IPS-18c (cell line): ENCODE results near the gene VCAM1.

Experiments
- H3K4me3 ChIP-seq: 2 replicates; pipeline ENCODE4 v1.7.0; 2013; ENCODE audit warnings: low read depth, mild to moderate bottlenecking, low read length, moderate library complexity; ENCODE audit not compliant: insufficient read depth
- H3K9me3 ChIP-seq: one replicate; pipeline ENCODE4 v1.6.1; 2013; ENCODE audit warnings: mild to moderate bottlenecking, low read length, moderate library complexity; ENCODE audit not compliant: control insufficient read depth, insufficient read depth

The VCAM1 gene

GRCh38 chr1:100718581-100718980, 961 bp upstream of the VCAM1 start:
- no peaks in the 10 kb centered on the region for H3K9me3 ChIP-seq
- no peak overlapping the region for H3K4me3 ChIP-seq

DNA sequence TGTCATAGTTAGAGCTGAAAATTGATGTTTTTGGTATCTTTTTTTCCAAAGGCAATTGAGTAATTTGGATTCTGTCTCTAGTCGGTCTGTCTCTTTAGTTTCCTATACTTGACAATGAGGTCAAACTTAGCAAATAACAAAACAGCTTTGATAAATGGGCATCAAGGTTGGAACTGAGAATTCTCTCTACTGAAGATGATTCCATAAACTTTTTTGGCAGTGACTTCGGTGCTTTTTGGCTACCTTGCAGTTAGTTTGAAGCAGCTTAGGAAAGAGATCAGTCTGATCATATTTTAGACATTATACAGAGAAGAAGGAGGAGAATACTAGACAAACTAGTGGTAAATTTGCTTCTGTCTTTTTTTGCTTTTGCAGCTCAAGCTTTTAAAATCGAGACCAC, 559 bp downstream of the VCAM1 start:
- Histone ChIP-seq H3K4me3 (no peak overlapping the region), H3K9me3 (no peaks in the 10 kb centered on the region)

GRCh38 chr1:100720751-100721150, 1.2 kb downstream of the VCAM1 start:
- no peaks in the 10 kb centered on the region for H3K9me3 ChIP-seq
- no peak overlapping the region for H3K4me3 ChIP-seq

- H3K4me3 ChIP-seq = no peak overlapping the region
- no peaks in the 10 kb centered on the region for H3K9me3 ChIP-seq
Measured at GRCh38 chr1:100721526-100722207, 2.1 kb downstream of the VCAM1 start.

- H3K4me3 ChIP-seq = no peak overlapping the region
- no peaks in the 10 kb centered on the region for H3K9me3 ChIP-seq
Measured at GRCh38 chr1:100722221-100722620, 2.7 kb downstream of the VCAM1 start.

DNA sequence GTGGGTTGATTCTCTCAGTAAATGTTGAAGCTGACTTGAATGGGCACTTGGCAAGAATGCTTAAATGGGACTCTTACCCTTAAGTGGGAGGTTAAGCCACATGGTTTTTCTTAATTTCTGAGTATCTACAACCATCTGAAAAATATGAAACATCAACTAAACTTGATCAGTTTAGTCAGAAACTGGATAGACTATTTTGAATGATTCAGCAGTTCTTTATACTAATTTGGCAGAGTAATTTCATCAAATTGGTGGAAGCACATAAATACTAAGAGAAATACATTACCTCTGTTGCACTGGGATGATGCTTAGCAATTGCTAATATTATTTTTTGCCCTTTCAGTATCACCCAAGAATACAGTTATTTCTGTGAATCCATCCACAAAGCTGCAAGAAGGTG, 4.7 kb downstream of the VCAM1 start:
- no peaks in the 10 kb centered on the region for H3K9me3 ChIP-seq
- no peak overlapping the region for H3K4me3 ChIP-seq

DNA sequence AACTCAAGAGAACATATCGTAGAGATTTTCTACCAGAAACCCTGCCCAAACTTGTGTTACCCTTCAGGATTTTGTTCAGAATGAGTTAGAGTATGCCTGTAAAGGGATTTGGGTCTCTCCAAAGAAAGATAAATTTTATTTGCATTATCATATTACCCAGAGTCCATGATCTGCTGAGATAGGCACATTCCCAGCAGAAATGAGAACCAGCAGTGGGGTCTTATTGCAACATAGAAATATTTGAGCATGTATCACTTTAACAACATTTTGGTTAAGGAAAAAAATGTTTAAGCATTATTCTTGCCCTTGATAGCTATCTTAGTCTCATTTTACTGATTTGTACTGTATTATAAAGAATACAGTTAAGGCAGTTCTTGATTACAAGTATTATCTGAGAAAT, 10.6 kb downstream of the VCAM1 start:
- no peaks in the 10 kb centered on the region for H3K9me3 ChIP-seq

GRCh38 chr1:100731309-100731708, 11.8 kb downstream of the VCAM1 start:
- Histone ChIP-seq H3K9me3 (no peaks in the 10 kb centered on the region), H3K4me3 (no peak overlapping the region)

More for the DNA sequence above, 10.6 kb downstream of the VCAM1 start:
- no peak overlapping the region for H3K4me3 ChIP-seq

DNA sequence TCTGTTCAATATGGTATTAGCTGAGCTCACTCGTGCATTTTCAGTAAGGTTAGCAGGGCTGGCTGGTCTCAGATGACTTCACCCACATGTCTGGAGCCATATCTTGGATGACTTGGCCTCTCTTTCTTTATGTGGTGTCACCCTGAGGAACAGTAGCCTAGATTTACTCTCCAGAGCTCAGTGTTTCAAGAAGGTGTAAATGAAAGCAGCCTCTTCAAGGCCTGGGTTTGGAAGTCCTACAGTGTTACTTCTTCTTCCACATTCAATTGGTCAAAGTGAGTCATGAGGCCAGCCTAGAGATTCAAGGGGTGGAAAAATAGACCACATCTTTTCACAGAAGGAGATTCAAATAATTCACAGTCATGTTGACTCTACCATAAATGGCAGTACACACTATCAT, 12.2 kb downstream of the VCAM1 start:
- H3K4me3 ChIP-seq = no peak overlapping the region
- H3K9me3 ChIP-seq = no peaks in the 10 kb centered on the region

GRCh38 chr1:100734676-100735075, 15.1 kb downstream of the VCAM1 start:
- H3K4me3 ChIP-seq = no peak overlapping the region
- H3K9me3 ChIP-seq = no peaks in the 10 kb centered on the region

DNA sequence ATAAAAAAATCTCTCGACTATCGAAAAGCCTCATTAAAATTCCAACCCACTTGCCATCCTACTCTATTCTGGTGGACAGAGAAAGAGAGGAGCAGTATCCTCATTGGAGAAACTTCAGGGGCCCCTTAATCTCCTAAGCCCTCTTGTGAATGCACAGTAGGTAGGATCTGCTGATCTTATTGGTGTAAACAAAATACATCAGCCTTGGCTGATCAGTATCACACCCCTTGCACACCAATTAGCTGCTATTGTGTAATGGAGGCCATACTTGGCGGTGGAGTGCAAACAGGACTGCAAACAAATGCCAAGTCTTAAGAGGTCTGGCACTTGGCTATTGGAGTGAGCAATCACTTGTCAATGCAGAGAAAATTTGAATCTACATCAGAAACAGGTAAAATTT, 15.7 kb downstream of the VCAM1 start:
- no peak overlapping the region for H3K4me3 ChIP-seq

DNA sequence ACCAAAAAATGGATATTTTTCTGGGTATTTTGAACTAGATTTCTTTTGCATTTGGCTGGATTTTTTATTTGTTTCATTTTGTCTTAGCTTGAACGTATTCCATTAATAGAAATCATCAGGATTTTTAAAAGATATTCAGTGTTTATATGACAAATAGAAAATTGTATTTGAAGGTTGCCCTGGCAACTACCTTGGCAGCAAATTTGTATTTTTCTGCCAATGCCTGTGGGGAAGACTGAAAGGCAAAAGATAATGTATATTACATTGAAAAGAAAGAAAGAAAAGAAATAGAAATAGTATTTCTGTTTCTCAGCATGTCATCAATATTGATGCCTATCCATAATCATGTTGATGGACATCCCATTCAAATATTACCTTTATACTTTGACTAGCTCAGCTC, 16.8 kb downstream of the VCAM1 start:
- no peaks in the 10 kb centered on the region for H3K9me3 ChIP-seq
- H3K4me3 ChIP-seq = no peak overlapping the region

More for the DNA sequence above, 15.7 kb downstream of the VCAM1 start:
- no peaks in the 10 kb centered on the region for H3K9me3 ChIP-seq

GRCh38 chr1:100736746-100737145, 17.2 kb downstream of the VCAM1 start:
- no peaks in the 10 kb centered on the region for H3K9me3 ChIP-seq
- no peak overlapping the region for H3K4me3 ChIP-seq

GRCh38 chr1:100746542-100746932, 27.0 kb downstream of the VCAM1 start:
- H3K4me3 ChIP-seq = no peak overlapping the region
- H3K9me3 ChIP-seq = no peaks in the 10 kb centered on the region

DNA sequence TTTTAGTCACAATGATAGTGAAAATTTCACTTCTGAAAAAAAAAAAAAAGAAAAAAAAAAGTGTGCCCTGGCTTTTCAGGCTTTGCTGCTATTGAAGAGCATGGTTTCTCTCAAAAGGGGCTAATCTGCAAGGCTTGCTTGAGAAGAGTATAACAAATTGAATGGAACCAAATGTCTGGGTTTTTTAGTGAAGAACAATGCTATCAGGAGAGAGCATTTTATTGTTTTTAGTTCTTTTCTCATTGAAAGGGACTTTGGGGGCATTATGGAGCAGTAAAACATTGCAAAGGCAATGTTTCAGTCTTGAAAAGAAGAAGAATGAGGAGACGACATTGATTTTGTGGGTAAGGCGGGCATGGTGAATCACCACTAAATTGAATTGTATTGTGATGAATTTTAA, 28.2 kb downstream of the VCAM1 start:
- H3K4me3 ChIP-seq = no peak overlapping the region

GRCh38 chr1:100750005-100750885, 30.7 kb downstream of the VCAM1 start:
- no peak overlapping the region for H3K4me3 ChIP-seq
- H3K9me3 ChIP-seq = no peaks in the 10 kb centered on the region

More for the DNA sequence above, 28.2 kb downstream of the VCAM1 start:
- no peaks in the 10 kb centered on the region for H3K9me3 ChIP-seq

GRCh38 chr1:100752791-100753190, 33.2 kb downstream of the VCAM1 start:
- Histone ChIP-seq H3K9me3 (no peaks in the 10 kb centered on the region), H3K4me3 (no peak overlapping the region)

DNA sequence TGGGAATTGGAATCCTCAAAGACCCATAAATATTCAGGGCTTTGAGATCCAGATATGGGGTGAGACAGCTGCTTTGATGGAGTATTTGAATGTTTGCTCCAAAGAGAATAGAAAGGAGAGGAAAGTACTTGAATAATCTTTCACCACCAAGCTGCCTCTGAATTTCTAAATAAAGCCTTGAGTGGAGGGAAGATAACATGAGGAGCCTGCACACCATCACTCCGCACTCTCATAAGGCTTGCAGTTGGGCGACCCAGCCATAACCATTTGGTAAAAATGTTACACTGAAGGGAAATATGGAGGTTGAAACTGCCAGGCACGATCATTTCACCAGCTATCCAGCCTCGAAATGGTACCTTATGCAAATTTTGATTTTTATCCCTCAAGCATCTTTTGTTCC, 38.4 kb downstream of the VCAM1 start:
- no peaks in the 10 kb centered on the region for H3K9me3 ChIP-seq
- no peak overlapping the region for H3K4me3 ChIP-seq
